ENCODE results near the gene ERO1A.

GRCh38 chr14:52693532-52693931, 1.8 kb downstream of the ERO1A start:
- TF ChIP-seq EZH2 (IDR thresholded peaks at IDR 0.05; ENCODE audit: borderline replicate concordance, insufficient read depth, low read depth, low read length, poor library complexity, severe bottlenecking) (no peak), CTCF (IDR thresholded peaks at IDR 0.05) (no peak)

Measured in B cell (primary cell).